WTC11 (cell line): Measurements from ENCODE around the gene ABHD11.

Source experiments
- GTF2I ChIP-seq: fragments of 250-450 bp; sonication (Bioruptor Pico); conservative IDR thresholded peaks from 2 replicates; pipeline ENCODE4 v1.4.0; 2021; ENCODE audit warnings: mild to moderate bottlenecking
- JUN ChIP-seq: sonication (generic); formaldehyde crosslinking; IDR thresholded peaks from 2 replicates; pipeline ENCODE4 v1.8.0; 2023; ENCODE audit warnings: mild to moderate bottlenecking, missing genetic modification reagents
- NR2C2 ChIP-seq: sonication (generic); formaldehyde crosslinking; IDR thresholded peaks from 2 replicates; pipeline ENCODE4 v1.8.0; 2022; ENCODE audit warnings: mild to moderate bottlenecking, missing genetic modification reagents
- PRDM15 ChIP-seq: sonication (generic); formaldehyde crosslinking; IDR thresholded peaks from 2 replicates; pipeline ENCODE4 v1.8.0; 2022; ENCODE audit warnings: missing genetic modification reagents
- RORB ChIP-seq: fragments of 250-450 bp; sonication (Bioruptor Pico); IDR thresholded peaks from 2 replicates; pipeline ENCODE4 v1.9.0; 2021; ENCODE audit warnings: mild to moderate bottlenecking
- TEAD4 ChIP-seq: sonication (generic); formaldehyde crosslinking; IDR thresholded peaks from 2 replicates; pipeline ENCODE4 v1.8.0; 2022; ENCODE audit warnings: mild to moderate bottlenecking, missing genetic modification reagents
- TF ChIP-seq, protein P1 (sequence below): fragments of 200-600 bp; IDR thresholded peaks from 2 replicates; pipeline ENCODE4 v1.8.0; 2022; ENCODE audit warnings: antibody characterized with exemption
- TF ChIP-seq, protein P2 (sequence below): sonication (generic); formaldehyde crosslinking; conservative IDR thresholded peaks from 2 replicates; pipeline ENCODE4 v1.8.1; 2023; ENCODE audit warnings: mild to moderate bottlenecking, low read depth, missing genetic modification reagents, moderate library complexity

DNA sequence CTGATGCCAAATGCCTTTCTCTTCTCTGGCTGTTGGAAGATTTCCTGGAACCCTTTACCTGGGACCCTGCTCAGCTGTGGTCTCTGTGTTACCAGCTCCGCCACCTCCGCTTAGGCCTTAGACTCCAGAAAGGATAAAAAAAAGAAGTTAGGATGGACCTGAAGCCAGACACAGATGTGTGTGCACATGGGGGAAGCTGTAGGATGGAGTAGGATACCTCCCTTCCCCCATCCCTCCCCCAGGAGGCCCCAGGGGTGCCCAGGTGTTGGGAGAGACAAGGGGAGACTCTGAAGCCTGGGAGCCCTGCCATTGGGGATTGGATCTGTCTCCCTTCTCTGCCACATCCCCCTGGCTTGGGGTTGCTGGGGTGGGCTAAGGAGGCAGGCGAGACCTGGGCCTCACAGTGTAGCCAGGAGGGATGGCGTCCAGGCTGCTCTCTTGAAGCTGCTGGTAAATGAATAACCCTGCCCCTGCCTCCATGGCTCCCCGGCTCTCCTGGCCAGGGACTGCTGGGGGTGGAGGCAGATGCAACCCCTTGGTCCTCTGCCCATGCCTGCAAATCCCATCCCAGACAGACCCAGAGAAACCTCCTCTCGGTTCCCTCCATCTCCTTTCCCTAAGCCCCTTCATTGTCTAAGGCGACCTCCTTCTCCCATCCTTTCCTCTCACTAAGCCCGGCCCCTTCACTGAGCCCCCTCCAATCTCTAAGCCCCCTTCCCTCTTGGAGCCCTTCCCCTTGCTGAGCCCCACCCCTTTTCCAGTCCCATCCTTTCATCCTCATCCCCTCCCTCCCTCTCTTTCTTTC is 23.5 kb upstream of the ABHD11 start:
- TF ChIP-seq, protein P1, sequence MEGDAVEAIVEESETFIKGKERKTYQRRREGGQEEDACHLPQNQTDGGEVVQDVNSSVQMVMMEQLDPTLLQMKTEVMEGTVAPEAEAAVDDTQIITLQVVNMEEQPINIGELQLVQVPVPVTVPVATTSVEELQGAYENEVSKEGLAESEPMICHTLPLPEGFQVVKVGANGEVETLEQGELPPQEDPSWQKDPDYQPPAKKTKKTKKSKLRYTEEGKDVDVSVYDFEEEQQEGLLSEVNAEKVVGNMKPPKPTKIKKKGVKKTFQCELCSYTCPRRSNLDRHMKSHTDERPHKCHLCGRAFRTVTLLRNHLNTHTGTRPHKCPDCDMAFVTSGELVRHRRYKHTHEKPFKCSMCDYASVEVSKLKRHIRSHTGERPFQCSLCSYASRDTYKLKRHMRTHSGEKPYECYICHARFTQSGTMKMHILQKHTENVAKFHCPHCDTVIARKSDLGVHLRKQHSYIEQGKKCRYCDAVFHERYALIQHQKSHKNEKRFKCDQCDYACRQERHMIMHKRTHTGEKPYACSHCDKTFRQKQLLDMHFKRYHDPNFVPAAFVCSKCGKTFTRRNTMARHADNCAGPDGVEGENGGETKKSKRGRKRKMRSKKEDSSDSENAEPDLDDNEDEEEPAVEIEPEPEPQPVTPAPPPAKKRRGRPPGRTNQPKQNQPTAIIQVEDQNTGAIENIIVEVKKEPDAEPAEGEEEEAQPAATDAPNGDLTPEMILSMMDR = no peak
- TF ChIP-seq GTF2I (CRISPR knock-in tag) (no peak), PRDM15 (CRISPR knock-in tag) (no peak), TEAD4 (CRISPR knock-in tag) (no peak), RORB (CRISPR knock-in tag) (no peak), JUN (CRISPR knock-in tag) (no peak), NR2C2 (CRISPR knock-in tag) (no peak)
- TF ChIP-seq, protein P2, sequence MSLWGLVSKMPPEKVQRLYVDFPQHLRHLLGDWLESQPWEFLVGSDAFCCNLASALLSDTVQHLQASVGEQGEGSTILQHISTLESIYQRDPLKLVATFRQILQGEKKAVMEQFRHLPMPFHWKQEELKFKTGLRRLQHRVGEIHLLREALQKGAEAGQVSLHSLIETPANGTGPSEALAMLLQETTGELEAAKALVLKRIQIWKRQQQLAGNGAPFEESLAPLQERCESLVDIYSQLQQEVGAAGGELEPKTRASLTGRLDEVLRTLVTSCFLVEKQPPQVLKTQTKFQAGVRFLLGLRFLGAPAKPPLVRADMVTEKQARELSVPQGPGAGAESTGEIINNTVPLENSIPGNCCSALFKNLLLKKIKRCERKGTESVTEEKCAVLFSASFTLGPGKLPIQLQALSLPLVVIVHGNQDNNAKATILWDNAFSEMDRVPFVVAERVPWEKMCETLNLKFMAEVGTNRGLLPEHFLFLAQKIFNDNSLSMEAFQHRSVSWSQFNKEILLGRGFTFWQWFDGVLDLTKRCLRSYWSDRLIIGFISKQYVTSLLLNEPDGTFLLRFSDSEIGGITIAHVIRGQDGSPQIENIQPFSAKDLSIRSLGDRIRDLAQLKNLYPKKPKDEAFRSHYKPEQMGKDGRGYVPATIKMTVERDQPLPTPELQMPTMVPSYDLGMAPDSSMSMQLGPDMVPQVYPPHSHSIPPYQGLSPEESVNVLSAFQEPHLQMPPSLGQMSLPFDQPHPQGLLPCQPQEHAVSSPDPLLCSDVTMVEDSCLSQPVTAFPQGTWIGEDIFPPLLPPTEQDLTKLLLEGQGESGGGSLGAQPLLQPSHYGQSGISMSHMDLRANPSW (CRISPR knock-in tag) = no peak
